DMS53 (cell line): ENCODE results near the gene TP53TG5.

Experiments used
- DNase-seq: peaks from one replicate; lab custom pipeline; 2025; lab: John Stamatoyannopoulos, UW

TP53TG5 gene

GRCh38 chr20:45378191-45378590 is at the start of gene TP53TG5:
Gene TP53TG5, minus strand, starts transcription at chr20:45378325. Its CDS starts 89 bp downstream, at chr20:45378236.
- no peak for DNase-seq

GRCh38 chr20:45427236-45428149 is 49.4 kb upstream of the TP53TG5 start:
- DNase-seq: no peak

GRCh38 chr20:45426320-45427016 is 48.3 kb upstream of the TP53TG5 start:
- no peak for DNase-seq

GRCh38 chr20:45425561-45425960 is 47.4 kb upstream of the TP53TG5 start:
- DNase-seq: no peak

GRCh38 chr20:45423700-45424099 is 45.6 kb upstream of the TP53TG5 start:
- no peak for DNase-seq

- no peak for DNase-seq
Observed at GRCh38 chr20:45420125-45420524, 42.0 kb upstream of the TP53TG5 start.

- DNase-seq: peak; percentile 100
Observed at GRCh38 chr20:45419188-45420091, 41.3 kb upstream of the TP53TG5 start.

GRCh38 chr20:45416917-45417316 is 38.8 kb upstream of the TP53TG5 start:
- no peak for DNase-seq

- DNase-seq: peak; percentile 97
Observed at GRCh38 chr20:45415822-45416637, 37.9 kb upstream of the TP53TG5 start, which contains the start of gene PIGT. Gene PIGT, plus strand, starts transcription at chr20:45416141. Its CDS starts 16 bp downstream, at chr20:45416157.

GRCh38 chr20:45413479-45413878 is 35.4 kb upstream of the TP53TG5 start:
- no peak for DNase-seq

- no peak for DNase-seq
Observed at GRCh38 chr20:45412653-45413052, 34.5 kb upstream of the TP53TG5 start.

GRCh38 chr20:45410887-45411286 is 32.8 kb upstream of the TP53TG5 start:
- no peak for DNase-seq

- DNase-seq: no peak
Observed at GRCh38 chr20:45409521-45410272, 31.6 kb upstream of the TP53TG5 start.

- DNase-seq: no peak
Observed at GRCh38 chr20:45408646-45409213, 30.6 kb upstream of the TP53TG5 start.

- DNase-seq: no peak
Observed at GRCh38 chr20:45407783-45408645, 29.9 kb upstream of the TP53TG5 start, which contains the start of gene DBNDD2. Gene DBNDD2, plus strand, starts transcription at chr20:45408289. Its CDS starts 179 bp downstream, at chr20:45408468.

- DNase-seq: peak; percentile 78
Observed at GRCh38 chr20:45407067-45407745, 29.1 kb upstream of the TP53TG5 start.

GRCh38 chr20:45406260-45407066 is 28.3 kb upstream of the TP53TG5 start:
- peak; percentile 80 for DNase-seq
